Calu3 (cell line): Measurements from ENCODE around the gene NOL4L. TPM values are rescaled to one million over a fixed set of nuclear protein-coding genes. Genes with fewer than 3 reads are reported as not detected.

Experiments used
- BruUV-seq: library from RNA; stranded (reverse); fragments of 400-500 nt; replicated peaks from 2 replicates; lab custom pipeline; 2021; lab: Mats Ljungman, UMichigan
- CTCF ChIA-PET: fragments of 300-600 bp; sonication (Branson Sonifier 250); formaldehyde crosslinking; loops from one replicate; lab custom pipeline; 2022; ENCODE audit warnings: antibody characterized with exemption; lab: Charles Lee
- DNase-seq: peaks from one replicate; pipeline ENCODE4 v3.0.0; 2022
- H3K27ac Mint-ChIP-seq: one replicate; pipeline ENCODE4 v1.8.0; 2022; ENCODE audit warnings: mixed read lengths; ENCODE audit not compliant: unreplicated experiment
- H3K27me3 Mint-ChIP-seq: one replicate; pipeline ENCODE4 v1.8.0; 2022; ENCODE audit warnings: mixed read lengths; ENCODE audit not compliant: unreplicated experiment
- H3K36me3 Mint-ChIP-seq: one replicate; pipeline ENCODE4 v1.8.0; 2022; ENCODE audit warnings: mild to moderate bottlenecking, moderate library complexity, mixed read lengths; ENCODE audit not compliant: insufficient read depth, unreplicated experiment
- H3K4me1 Mint-ChIP-seq: one replicate; pipeline ENCODE4 v1.8.0; 2022; ENCODE audit warnings: mild to moderate bottlenecking, low read depth, mixed read lengths; ENCODE audit not compliant: unreplicated experiment
- H3K4me3 Mint-ChIP-seq: one replicate; pipeline ENCODE4 v1.8.0; 2022; ENCODE audit warnings: mild to moderate bottlenecking, low read depth, moderate library complexity, mixed read lengths; ENCODE audit not compliant: unreplicated experiment
- H3K9me3 Mint-ChIP-seq: one replicate; pipeline ENCODE4 v1.8.0; 2022; ENCODE audit warnings: low read depth, mixed read lengths; ENCODE audit not compliant: unreplicated experiment
- CTCF ChIP-seq: fragments of 200-600 bp; IDR thresholded peaks from one replicate; pipeline ENCODE4 v1.8.0; 2022; ENCODE audit warnings: antibody characterized with exemption; ENCODE audit not compliant: unreplicated experiment
- intact Hi-C: fragments of 100-400 bp; cut with micrococcal nuclease; formaldehyde crosslinking; loops from one replicate; pipeline ENCODE4 v1.10.0; 2022; ENCODE audit not compliant: unreplicated experiment
- total RNA-seq: library from RNA; stranded (reverse); gene quantifications from 2 replicates; pipeline ENCODE4 v1.2.3, GENCODE V29; 2022

NOL4L gene
- total RNA-seq, 1 experiment from 2014 or later: 46.9 TPM

GRCh38 chr20:32577657-32578056 is 7.5 kb downstream of the NOL4L start:
- Mint-ChIP-seq H3K4me1 (peaks cover 6% of the 10 kb centered on the region), H3K27me3 (peaks cover 44% of the 10 kb centered on the region), H3K4me3 (no peak overlapping the region), H3K36me3 (no peaks in the 10 kb centered on the region), H3K27ac (no peak overlapping the region), H3K9me3 (no peaks in the 10 kb centered on the region)
- TF ChIP-seq CTCF: no peak
- no peak for DNase-seq
- CTCF ChIA-PET: no interaction called here
- no TSS peak for BruUV-seq
- intact Hi-C loops: no loop called here

GRCh38 chr20:32577023-32577422 is 8.1 kb downstream of the NOL4L start:
- BruUV-seq: no TSS peak
- no peak for TF ChIP-seq CTCF
- Mint-ChIP-seq H3K27ac (no peak overlapping the region), H3K27me3 (peaks cover 40% of the 10 kb centered on the region), H3K4me3 (no peak overlapping the region), H3K9me3 (no peaks in the 10 kb centered on the region), H3K36me3 (no peaks in the 10 kb centered on the region), H3K4me1 (peaks cover 6% of the 10 kb centered on the region)
- CTCF ChIA-PET: no interaction called here
- intact Hi-C loops: no loop called here
- no peak for DNase-seq

GRCh38 chr20:32576560-32576959 is 8.6 kb downstream of the NOL4L start:
- Mint-ChIP-seq H3K36me3 (no peaks in the 10 kb centered on the region), H3K27me3 (peaks cover 35% of the 10 kb centered on the region), H3K27ac (no peak overlapping the region), H3K4me3 (no peak overlapping the region), H3K4me1 (peaks cover 3% of the 10 kb centered on the region), H3K9me3 (no peaks in the 10 kb centered on the region)
- DNase-seq: no peak
- no peak for TF ChIP-seq CTCF
- BruUV-seq: no TSS peak
- intact Hi-C loops: no loop called here
- CTCF ChIA-PET: no interaction called here

GRCh38 chr20:32575805-32576204 is 9.3 kb downstream of the NOL4L start:
- Mint-ChIP-seq H3K27me3 (peaks cover 28% of the 10 kb centered on the region), H3K4me1 (no peaks in the 10 kb centered on the region), H3K27ac (no peak overlapping the region), H3K4me3 (no peak overlapping the region), H3K36me3 (no peaks in the 10 kb centered on the region), H3K9me3 (no peaks in the 10 kb centered on the region)
- intact Hi-C loops: no loop called here
- no peak for TF ChIP-seq CTCF
- no peak for DNase-seq
- BruUV-seq: no TSS peak
- CTCF ChIA-PET: no interaction called here
